Kidney (tissue), 14 donors: Measurements from ENCODE around the gene DTNB. TPM values are rescaled to one million over a fixed set of nuclear protein-coding genes. Genes with fewer than 3 reads are reported as not detected.
A peak's percentile ranks its signal among the peaks of the same experiment; 100 is the strongest.

ENCODE experiments used
- DNase-seq, 5 donors: peaks; one replicate each; pipeline ENCODE4 v3.0.0-alpha.2; 2013 to 2020
- FAIRE-seq: peaks from 2 replicates; lab custom pipeline; 2012; peaks lifted over from hg19 to GRCh38; lab: Jason Lieb, UNC
- H3K27ac ChIP-seq, 2 donors: one replicate each; pipeline ENCODE4 v1.7.0; 2013; ENCODE audit warnings: low read depth in 2 of 2, low read length in 2 of 2, inconsistent platforms in 1 of 2
- H3K27me3 ChIP-seq: one replicate; pipeline ENCODE4 v1.7.1; 2013; ENCODE audit warnings: low read length, inconsistent platforms; ENCODE audit not compliant: control insufficient read depth, insufficient read depth
- H3K36me3 ChIP-seq, 3 donors: one replicate each; pipeline versions ENCODE4 v1.7.0 to v1.7.1; 2013; ENCODE audit warnings: low read length in 3 of 3, control low read depth in 1 of 3, inconsistent platforms in 1 of 3; ENCODE audit not compliant: insufficient read depth in 3 of 3, control insufficient read depth in 2 of 3
- H3K4me1 ChIP-seq, 3 donors: one replicate each; pipeline versions ENCODE4 v1.7.0 to v1.7.1; 2013; ENCODE audit warnings: low read length in 3 of 3, inconsistent platforms in 1 of 3, low read depth in 1 of 3; ENCODE audit not compliant: control insufficient read depth in 2 of 3, insufficient read depth in 2 of 3
- H3K4me3 ChIP-seq, 3 donors: one replicate each; pipeline versions ENCODE4 v1.7.0 to v1.8.1; 2013; ENCODE audit warnings: low read length in 3 of 3, control low read depth in 1 of 3, inconsistent platforms in 1 of 3
- H3K9ac ChIP-seq, 3 donors: one replicate each; pipeline versions ENCODE4 v1.7.0 to v1.7.1; 2013; ENCODE audit warnings: low read length in 3 of 3, control low read depth in 1 of 3, inconsistent platforms in 1 of 3
- H3K9me3 ChIP-seq, 3 donors: one replicate each; pipeline versions ENCODE4 v1.7.0 to v1.7.1; 2013; ENCODE audit warnings: low read length in 3 of 3, control low read depth in 1 of 3, inconsistent platforms in 1 of 3; ENCODE audit not compliant: control insufficient read depth in 2 of 3, insufficient read depth in 1 of 3
- intact Hi-C: fragments of 100-400 bp; cut with DNase I; formaldehyde crosslinking; loops from one replicate; pipeline ENCODE4 v1.11.1; 2022
- polyA plus RNA-seq: library from polyadenylated mRNA; stranded (reverse); fragments of 350-450 nt; fragmentation: Illumina TruSeq; extraction: RNeasy Lipid Tissue Mini Kit (QIAGEN cat#74804); gene quantifications from one replicate; pipeline ENCODE4 v1.2.3, GENCODE V29; 2014; ENCODE audit warnings: low read depth, low replicate concordance; ENCODE audit not compliant: insufficient read depth
- total RNA-seq: library from RNA; stranded (reverse); fragmentation: NEBNext Ultra II Directional; extraction: Animal tissue kit (Norgen Biotek cat#: 25700); gene quantifications from one replicate; pipeline ENCODE4 v1.2.1, GENCODE V29; 2021
- TF ChIP-seq, protein P1 (sequence below): IDR thresholded peaks from 3 replicates; pipeline ENCODE4 v1.5.1; 2012; ENCODE audit warnings: mild to moderate bottlenecking, moderate library complexity, borderline replicate concordance; ENCODE audit not compliant: insufficient read depth; ENCODE audit errors: extremely low read depth
- donor health status: control.
- donor health status: control.
- donor health status: control.
- donor health status: control.
- donor health status: control.
- donor health status: DM: yes; HTN: yes; CAD: no.
- donor health status: Normal renal cell carcinoma (clear cell type).

Gene DTNB
- total and polyA plus RNA-seq, 2 donors from 2014 or later = 23.0 to 28.1 TPM

GRCh38 chr2:25372405-25373268 is 300.7 kb downstream of the DTNB start:
- no peak overlapping the region for H3K27ac ChIP-seq
- peaks cover 0 to 20% (median 7%) of the 10 kb centered on the region in 3 donors for H3K4me1 ChIP-seq
- no peaks in the 10 kb centered on the region for H3K36me3 ChIP-seq
- TF ChIP-seq, protein P1, sequence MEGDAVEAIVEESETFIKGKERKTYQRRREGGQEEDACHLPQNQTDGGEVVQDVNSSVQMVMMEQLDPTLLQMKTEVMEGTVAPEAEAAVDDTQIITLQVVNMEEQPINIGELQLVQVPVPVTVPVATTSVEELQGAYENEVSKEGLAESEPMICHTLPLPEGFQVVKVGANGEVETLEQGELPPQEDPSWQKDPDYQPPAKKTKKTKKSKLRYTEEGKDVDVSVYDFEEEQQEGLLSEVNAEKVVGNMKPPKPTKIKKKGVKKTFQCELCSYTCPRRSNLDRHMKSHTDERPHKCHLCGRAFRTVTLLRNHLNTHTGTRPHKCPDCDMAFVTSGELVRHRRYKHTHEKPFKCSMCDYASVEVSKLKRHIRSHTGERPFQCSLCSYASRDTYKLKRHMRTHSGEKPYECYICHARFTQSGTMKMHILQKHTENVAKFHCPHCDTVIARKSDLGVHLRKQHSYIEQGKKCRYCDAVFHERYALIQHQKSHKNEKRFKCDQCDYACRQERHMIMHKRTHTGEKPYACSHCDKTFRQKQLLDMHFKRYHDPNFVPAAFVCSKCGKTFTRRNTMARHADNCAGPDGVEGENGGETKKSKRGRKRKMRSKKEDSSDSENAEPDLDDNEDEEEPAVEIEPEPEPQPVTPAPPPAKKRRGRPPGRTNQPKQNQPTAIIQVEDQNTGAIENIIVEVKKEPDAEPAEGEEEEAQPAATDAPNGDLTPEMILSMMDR = no peak
- H3K9me3 ChIP-seq = no peaks in the 10 kb centered on the region
- no peak overlapping the region for H3K4me3 ChIP-seq
- no peak for FAIRE-seq
- DNase-seq = peak in 1 of 5 donors; percentile 29
- intact Hi-C loops = no loop called here
- H3K9ac ChIP-seq = no peak overlapping the region
- no peaks in the 10 kb centered on the region for H3K27me3 ChIP-seq

DNA sequence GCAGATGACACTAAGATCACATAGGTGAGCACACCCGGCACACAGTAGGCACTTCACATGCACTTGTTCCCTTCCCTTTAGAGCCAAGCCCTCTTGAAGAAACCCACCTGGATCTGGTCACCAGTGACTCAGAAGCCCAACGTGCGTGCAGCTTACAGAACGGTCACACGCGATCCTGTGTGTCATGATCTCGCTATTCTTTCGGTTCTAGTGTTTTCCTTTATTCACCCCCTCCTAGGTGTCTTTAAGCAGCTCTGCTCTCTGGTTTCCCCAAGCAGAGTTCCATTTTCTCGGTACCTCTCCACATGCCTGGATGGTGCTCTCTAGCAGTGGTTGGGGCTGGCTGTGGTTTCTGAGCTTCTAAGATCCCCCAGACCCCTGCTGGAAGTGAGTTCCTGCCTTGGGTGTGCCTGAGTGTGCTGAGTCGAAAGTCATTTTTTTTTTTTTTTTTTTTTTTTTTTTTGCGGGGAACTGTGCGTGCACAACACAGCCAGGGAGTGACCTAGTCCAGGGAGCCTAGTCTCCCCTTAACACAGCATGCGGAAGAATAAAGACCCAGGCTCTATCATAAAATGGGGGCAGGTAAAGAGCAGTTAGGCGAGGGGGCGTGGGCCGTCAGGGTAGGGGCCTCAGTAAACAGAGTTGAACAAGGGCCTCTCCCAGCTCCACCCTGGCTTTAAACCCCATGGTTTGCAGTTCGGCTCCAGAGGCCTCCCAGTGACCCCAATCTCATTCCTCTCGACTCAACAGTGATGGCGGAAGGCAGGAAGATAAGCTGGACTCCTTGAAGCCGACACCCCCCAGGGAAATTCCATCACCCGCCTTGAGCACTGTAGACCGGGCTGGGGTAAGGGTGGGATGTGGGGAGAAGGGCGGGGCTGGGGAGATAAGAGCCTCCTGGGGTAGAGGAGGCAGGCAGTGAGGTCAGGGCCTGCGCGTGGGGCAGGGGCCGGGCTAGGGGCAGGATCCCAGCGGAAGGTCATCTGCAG is 301.8 kb downstream of the DTNB start:
- Histone ChIP-seq H3K9ac (no peak overlapping the region), H3K27me3 (no peaks in the 10 kb centered on the region), H3K27ac (no peak overlapping the region), H3K4me3 (no peak overlapping the region), H3K4me1 (peaks cover 0 to 13% (median 0%) of the 10 kb centered on the region in 3 donors), H3K36me3 (no peaks in the 10 kb centered on the region), H3K9me3 (no peaks in the 10 kb centered on the region)
- FAIRE-seq = no peak
- intact Hi-C loops = no loop called here
- DNase-seq = peak in 2 of 5 donors; percentile 10 to 44
- TF ChIP-seq, protein P1 = no peak

- no peak overlapping the region for H3K9ac ChIP-seq
- TF ChIP-seq, protein P1 = no peak
- H3K36me3 ChIP-seq = no peaks in the 10 kb centered on the region
- H3K4me1 ChIP-seq = peaks cover 0 to 10% (median 4%) of the 10 kb centered on the region in 3 donors
- H3K27ac ChIP-seq = no peak overlapping the region
- no peaks in the 10 kb centered on the region for H3K9me3 ChIP-seq
- intact Hi-C loops = no loop called here
- no peaks in the 10 kb centered on the region for H3K27me3 ChIP-seq
- no peak for FAIRE-seq
- no peak overlapping the region for H3K4me3 ChIP-seq
- DNase-seq = peak in 1 of 5 donors; percentile 55
These were observed 303.5 kb downstream of the DTNB start for GRCh38 chr2:25369876-25370275.
